Stimulated activated CD4-positive, alpha-beta T cell treated with anti-CD3 and anti-CD28 coated beads, Interleukin-12 subunit alpha, Interleukin-12 subunit beta, amount 100 ng/mL, for 48 hours (primary cell): ENCODE results near the gene SLC26A3.

Source experiments
- DNase-seq, 3 donors: peaks; one replicate each; pipeline ENCODE4 v3.0.0-alpha.2; 2020; ENCODE audit warnings: low read depth in 2 of 3, low spot score in 1 of 3

Gene SLC26A3

GRCh38 chr7:107816011-107816566 lies 13.1 kb upstream of the SLC26A3 start:
- no peak for DNase-seq

GRCh38 chr7:107815254-107815882 lies 12.3 kb upstream of the SLC26A3 start:
- peak in 1 of 3 donors; percentile 35 for DNase-seq

DNA sequence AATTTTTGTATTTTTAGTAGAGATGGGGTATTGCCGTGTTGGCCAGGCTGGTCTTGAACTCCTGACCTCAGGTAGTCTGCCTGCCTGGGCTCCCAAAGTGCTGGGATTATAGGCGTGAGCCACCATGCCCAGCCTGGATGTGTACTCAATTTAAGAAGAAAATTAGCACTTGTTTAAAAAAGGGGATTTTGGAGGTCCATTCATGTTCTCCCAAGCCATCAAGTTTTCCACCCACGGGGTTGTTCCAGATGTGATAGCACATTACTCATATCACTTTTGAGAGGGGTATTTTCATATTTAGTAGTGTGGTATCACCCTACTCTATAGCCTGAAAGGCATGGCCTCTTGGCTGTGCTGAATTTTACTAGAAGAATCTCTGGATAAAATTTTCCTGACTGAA lies 10.5 kb upstream of the SLC26A3 start:
- DNase-seq, result peak; percentile 46

- DNase-seq, result no peak
Measured at GRCh38 chr7:107811934-107812333, 8.9 kb upstream of the SLC26A3 start.

DNA sequence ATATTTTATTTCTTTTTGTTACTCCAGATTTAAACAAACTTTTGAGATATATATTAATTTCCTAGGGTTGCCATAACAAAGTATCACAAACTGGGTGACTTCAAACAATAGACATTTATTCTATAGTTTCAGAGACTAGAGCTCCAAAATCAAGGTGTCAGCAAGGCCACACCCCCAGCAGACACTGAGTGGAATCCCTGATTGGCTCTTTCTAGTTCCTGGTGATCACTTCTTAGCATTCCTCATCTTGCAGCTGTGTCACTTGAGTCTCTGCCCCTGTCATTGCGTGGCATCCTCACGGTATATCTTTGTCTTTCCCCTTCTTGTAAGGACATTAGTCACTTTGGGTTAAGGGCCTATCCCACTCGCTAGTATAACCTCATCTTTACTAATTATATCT lies 7.6 kb upstream of the SLC26A3 start:
- no peak for DNase-seq

DNA sequence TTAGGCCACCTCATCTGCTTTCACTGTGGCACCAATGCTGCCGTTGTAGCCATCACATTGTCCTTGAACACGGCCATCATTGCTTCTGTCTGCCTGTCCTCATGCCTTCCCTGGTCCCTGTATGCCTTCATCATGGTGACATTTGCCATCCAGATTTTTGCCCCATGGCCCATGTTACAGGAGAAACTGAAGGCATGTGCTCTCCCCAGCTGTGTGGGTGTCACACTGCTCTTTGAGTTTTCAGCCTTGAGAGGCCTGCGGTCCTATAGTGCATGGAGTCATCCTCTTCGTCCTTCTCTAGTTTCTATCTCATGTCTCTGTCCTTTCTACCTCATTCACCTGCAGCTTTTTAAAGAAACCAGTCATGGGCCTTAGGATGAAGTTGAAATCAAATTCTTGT lies 6.2 kb upstream of the SLC26A3 start:
- DNase-seq, result no peak

DNA sequence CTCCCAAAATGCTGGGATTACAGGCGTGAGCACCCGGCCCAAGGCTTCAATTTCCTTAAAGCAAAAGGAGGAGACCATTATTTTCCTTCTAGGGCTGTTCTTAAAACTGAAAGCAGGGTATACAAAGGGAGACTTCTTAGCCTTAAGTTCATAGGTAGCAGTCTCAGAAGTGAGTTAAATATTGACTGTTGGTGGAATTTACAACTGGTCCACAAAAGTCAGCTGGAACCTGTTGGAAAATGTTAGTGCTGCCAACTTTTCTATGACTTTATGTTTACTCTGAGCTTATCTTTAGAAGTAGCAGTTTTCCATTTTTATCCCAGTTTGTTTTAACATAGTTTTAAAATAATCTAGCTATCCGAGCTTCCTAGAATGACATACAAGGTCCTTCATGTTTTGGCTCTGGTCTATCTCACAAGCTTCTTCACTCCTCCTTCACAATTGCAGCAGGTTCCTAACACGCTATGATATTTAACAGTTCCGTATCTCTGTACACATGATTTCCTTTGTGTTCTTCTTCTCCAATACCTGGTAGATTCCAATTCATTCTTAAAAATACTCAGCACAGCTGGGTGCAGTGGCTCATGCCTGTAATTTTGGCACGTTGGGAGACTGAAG lies 3.3 kb downstream of the SLC26A3 start:
- no peak for DNase-seq

DNA sequence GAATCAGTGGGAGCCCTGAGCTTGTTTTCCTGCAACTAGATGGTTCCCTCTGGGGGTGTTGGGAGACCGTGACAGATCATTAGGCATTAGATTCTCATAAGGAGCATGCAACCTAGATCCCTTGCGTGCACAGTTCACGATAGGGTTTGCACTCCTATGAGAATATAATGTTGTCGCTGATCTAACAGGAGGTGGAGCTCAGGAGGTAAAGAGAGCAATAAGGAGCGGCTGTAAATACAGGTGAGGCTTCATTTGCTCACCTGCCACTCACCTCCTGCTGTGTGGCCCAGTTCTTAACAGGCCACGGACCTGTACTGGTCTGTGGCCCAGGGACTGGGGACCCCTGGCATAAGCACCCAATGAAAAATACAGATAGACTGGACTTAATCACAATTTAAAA lies 10.7 kb downstream of the SLC26A3 start:
- DNase-seq, result no peak

DNA sequence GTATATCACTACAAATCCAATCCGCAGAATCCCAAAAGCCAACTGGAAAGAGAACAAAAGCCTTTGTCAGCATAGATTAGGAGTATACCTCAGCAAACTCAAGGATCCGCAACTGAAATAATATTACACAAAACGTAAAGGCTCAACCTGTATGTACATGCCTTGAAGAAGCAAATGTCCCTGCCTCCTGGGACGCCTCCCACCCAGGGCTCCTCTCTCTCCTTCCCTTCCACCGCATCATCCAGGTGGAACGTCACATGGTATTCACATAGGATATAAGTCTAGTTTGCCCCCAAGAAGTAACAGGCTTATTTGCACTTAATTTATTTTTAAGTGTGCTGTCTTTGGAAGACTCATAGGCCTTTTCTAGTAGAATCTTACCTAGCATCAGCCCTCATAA lies 13.4 kb downstream of the SLC26A3 start:
- no peak for DNase-seq

DNA sequence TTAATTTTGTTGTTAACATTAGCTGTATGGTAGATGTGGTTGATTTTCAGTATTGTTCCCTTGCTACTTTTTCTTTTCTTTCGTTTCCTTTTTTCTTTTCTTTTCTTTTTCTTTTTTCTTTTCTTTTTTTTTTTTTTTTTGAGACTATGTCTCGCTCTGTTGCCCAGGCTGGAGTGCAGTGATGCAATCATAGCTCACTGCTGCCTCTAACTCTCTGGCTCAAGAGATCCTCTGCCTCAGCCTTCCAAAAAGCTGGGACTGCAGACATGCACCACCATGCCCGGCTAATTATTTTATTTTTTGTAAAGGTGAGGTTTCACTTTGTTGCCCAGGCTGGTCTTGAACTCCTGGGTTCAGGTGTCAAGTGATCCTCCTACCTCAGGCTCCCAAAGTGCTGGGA lies 14.4 kb downstream of the SLC26A3 start:
- no peak for DNase-seq

DNA sequence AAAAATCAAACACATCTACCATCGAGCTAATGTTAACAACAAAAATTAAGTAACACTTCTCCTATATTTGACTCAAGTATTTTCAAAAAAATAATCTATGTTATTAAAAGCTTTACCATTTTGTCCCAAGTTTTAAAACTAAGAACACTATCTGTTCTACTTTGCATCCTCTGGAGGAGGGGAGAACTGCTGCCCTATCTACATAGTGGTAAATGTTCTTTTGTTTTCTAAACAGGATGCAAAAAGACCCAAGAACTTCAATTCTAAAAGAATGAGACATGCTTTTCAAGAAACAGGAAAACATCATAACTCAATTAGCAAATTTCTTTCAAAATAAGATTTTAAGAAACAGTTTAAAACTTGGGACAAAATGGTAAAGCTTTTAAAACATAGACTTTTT lies 14.8 kb downstream of the SLC26A3 start:
- DNase-seq, result no peak

- no peak for DNase-seq
Measured at GRCh38 chr7:107785926-107786325, 17.1 kb downstream of the SLC26A3 start.

- DNase-seq, result no peak
Measured at GRCh38 chr7:107785170-107785569, 17.9 kb downstream of the SLC26A3 start.

DNA sequence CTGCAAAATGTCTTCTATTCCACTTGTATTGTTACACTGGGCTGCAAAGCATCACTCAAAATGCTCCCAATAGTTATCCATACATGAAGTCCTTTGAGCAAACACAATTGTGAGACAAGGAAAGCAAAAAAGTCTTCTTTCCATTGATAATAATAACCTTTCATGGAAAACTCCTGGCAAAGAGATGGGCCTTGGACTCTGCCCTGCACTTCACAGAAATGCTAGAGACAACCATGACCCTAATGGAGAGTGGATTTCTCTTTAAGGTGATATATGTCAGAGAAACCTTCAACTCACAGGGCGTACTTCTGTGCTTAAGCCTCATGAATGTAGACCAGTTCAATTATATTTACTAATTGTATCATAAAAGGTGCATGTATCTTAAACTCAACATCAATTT lies 19.4 kb downstream of the SLC26A3 start:
- DNase-seq, result no peak

DNA sequence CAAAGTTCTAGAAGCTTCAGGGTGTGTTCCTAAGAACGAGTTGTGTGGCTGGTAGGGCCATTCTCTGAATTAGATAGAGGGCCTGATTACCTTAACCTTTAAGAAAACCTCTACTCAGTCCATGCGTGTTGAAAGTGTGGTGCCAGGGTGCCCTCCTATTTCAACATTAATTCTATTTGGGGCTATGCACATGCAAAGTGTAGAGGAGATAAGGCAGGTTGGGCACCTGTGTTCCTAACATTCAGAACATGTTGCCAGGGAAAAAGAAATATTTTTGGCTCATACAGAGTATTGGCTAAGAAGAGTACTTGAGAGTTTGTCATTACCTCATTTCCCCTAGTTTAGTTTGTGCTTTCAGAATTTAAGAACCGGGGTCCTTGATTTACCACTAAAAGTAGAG lies 20.6 kb downstream of the SLC26A3 start:
- DNase-seq, result no peak

GRCh38 chr7:107779647-107780099 lies 23.4 kb downstream of the SLC26A3 start:
- no peak for DNase-seq

DNA sequence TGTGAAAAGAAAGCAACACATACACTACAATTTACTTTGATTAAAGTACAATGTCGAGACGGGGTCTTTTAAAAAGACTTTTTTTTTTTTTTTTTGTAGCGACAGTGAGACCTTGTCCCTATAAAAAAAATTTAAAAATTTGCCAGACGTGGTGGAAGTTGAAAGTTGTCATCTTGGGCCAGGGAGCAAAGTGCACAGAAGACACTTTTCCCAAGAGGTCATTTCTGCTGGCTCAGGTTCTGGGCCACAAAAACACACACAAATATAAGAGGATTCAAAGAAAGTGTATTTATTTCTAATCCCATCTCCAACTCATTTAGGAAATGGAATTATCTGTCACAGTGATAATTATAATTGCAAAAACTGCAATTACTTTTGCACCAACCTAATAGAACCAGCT lies 24.7 kb downstream of the SLC26A3 start:
- no peak for DNase-seq

DNA sequence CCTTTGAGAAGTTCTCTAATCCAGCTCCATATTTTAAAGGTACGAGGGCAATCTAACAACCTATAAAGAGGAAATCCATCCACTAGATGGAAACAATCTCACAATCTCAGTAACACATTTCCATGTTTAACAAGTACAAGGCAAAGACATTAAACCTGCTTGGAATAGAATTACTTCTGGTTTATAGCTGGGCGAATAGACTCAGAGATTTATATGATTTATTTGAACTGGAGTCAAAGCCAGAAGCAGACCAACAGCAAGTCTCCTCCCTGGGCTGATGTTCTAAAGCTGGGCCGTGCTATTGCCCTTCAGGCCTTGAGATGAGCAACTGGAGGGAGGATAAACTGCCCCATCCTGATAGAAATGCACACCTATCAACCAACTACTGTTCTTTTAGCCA lies 25.3 kb downstream of the SLC26A3 start:
- DNase-seq, result no peak

DNA sequence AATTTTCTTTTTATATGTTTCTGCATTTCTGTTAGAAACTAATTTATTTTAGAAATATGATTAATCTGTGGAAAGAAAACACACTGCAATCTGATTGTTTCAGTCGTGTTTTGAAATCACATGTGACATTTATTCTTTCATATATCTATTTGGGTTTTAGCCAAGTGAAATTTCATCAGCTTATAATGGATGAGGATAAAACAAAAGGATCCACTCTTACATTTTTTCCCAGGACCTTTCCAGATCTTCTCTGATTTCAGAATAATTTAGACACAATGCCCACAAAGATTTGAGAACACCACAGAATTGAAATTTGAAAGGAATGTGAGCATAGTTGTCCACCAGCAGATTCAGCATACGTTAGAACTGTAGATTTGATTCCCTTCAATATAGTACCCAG lies 30.0 kb downstream of the SLC26A3 start:
- no peak for DNase-seq

DNA sequence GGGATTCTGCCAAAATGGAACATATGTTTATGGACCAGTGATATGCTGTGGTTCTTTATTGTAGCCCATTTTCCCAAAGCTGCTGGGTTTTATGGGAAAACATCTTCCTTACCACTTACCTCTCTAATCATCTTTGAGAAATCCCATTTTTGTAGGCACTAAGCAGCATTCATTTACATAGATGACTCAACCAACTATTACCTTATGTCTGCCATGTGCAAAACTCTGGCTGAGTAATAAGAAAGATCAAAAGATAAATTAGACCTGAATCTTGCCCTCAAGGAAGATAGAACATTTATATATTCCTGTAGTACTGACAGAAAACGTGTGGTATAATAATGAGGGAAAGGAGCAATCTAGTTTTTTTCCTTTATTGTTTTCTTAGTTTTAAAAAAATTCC lies 34.8 kb downstream of the SLC26A3 start:
- no peak for DNase-seq

- DNase-seq, result no peak
Measured at GRCh38 chr7:107767391-107767790, 35.6 kb downstream of the SLC26A3 start.

- no peak for DNase-seq
Measured at GRCh38 chr7:107758667-107759066, 44.4 kb downstream of the SLC26A3 start.

DNA sequence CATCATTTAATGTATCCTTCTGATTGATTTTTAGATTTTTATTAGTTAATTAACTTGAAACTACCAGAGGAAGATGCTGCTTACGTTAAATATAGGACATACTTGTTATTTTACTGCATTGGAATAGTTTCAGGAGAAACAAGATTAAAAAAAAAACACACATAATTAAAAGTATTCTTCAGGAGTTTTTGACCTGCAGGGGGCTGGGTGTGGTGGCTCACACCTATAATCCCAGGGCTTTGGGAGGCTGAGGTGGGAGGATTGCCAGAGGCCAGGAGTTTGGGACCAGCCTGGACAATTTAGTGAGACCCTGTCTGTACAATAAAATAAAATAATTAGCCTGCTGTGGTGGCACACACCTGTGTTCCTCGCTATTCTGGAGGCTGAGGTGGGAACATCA lies 48.4 kb downstream of the SLC26A3 start:
- DNase-seq, result no peak
